H1 (cell line): ENCODE measurements around the gene PDE4C. TPM values are rescaled to one million over a fixed set of nuclear protein-coding genes. Genes with fewer than 3 reads are reported as not detected.

Experiments
- CTCF ChIA-PET: fragments of 300-600 bp; sonication (Branson Sonifier 250); formaldehyde crosslinking; loops from one replicate; lab custom pipeline; 2021; ENCODE audit not compliant: partially characterized antibody; lab: Charles Lee
- POLR2A ChIA-PET: fragments of 300-600 bp; sonication (Branson Sonifier 250); formaldehyde crosslinking; loops from one replicate; lab custom pipeline; 2021; ENCODE audit warnings: inconsistent platforms; ENCODE audit not compliant: partially characterized antibody; lab: Charles Lee
- DNase-seq, 2 experiments: peaks; one replicate each; pipeline versions ENCODE4 v3.0.0 to v3.0.0-alpha.2; 2010 to 2022; ENCODE audit warnings: low spot score in 2 of 2, low read depth in 1 of 2, mixed read lengths in 1 of 2
- FAIRE-seq: peaks from 2 replicates; lab custom pipeline; 2011; peaks lifted over from hg19 to GRCh38; lab: Jason Lieb, UNC
- H2AFZ ChIP-seq: 2 replicates; pipeline ENCODE4 v1.8.1; 2012; ENCODE audit warnings: low read length, inconsistent platforms
- H2AK5ac ChIP-seq: 2 replicates; pipeline ENCODE4 v1.6.1; 2013; ENCODE audit warnings: low read depth, low read length
- H2BK120ac ChIP-seq: replicated peaks from 2 replicates; pipeline ENCODE3; 2013; ENCODE audit warnings: low read depth, low read length, inconsistent platforms
- H2BK12ac ChIP-seq: 2 replicates; pipeline ENCODE4 v1.6.1; 2013; ENCODE audit warnings: low read depth, low read length
- H2BK15ac ChIP-seq: 2 replicates; pipeline ENCODE4 v1.6.1; 2013; ENCODE audit warnings: low read length
- H2BK20ac ChIP-seq: 2 replicates; pipeline ENCODE4 v1.6.1; 2013; ENCODE audit warnings: low read length
- H2BK5ac ChIP-seq: 2 replicates; pipeline ENCODE4 v1.6.1; 2013; ENCODE audit warnings: low read depth, low read length
- H3K14ac ChIP-seq: 2 replicates; pipeline ENCODE4 v1.6.1; 2013; ENCODE audit warnings: inconsistent platforms; ENCODE audit not compliant: insufficient read length
- H3K18ac ChIP-seq: 2 replicates; pipeline ENCODE4 v1.6.1; 2013; ENCODE audit warnings: low read length; ENCODE audit errors: extremely low read depth
- H3K23ac ChIP-seq: 2 replicates; pipeline ENCODE4 v1.6.1; 2013; ENCODE audit warnings: inconsistent platforms; ENCODE audit not compliant: insufficient read length
- H3K23me2 ChIP-seq: 2 replicates; pipeline ENCODE4 v1.6.1; 2013; ENCODE audit warnings: low read depth, low read length
- H3K27ac ChIP-seq: 2 replicates; pipeline ENCODE4 v1.6.1; 2011; ENCODE audit warnings: low read depth, low read length, inconsistent platforms
- H3K27me3 ChIP-seq, 4 experiments: replicated peaks in 1 of 4; 1 replicate in 1 of 4; 2 replicates in 3 of 4; pipeline versions ENCODE4 v1.6.1 to v1.8.1; 2011 to 2013; ENCODE audit warnings: low read length in 3 of 4, mild to moderate bottlenecking in 3 of 4, inconsistent platforms in 2 of 4, mixed read lengths in 2 of 4, moderate library complexity in 1 of 4; ENCODE audit not compliant: control insufficient read depth in 3 of 4, insufficient read depth in 3 of 4; ENCODE audit errors: extremely low read depth in 1 of 4
- H3K36me3 ChIP-seq, 4 experiments: 2 replicates each; pipeline versions ENCODE4 v1.6.1 to v1.8.1; 2011 to 2013; ENCODE audit warnings: mild to moderate bottlenecking in 4 of 4, low read length in 3 of 4, moderate library complexity in 2 of 4, control low read depth in 1 of 4, inconsistent platforms in 1 of 4; ENCODE audit not compliant: insufficient read depth in 4 of 4, control insufficient read depth in 2 of 4
- H3K4ac ChIP-seq: replicated peaks from 2 replicates; pipeline ENCODE3; 2013; ENCODE audit warnings: low read length, low read depth, mixed read lengths, inconsistent platforms; ENCODE audit not compliant: insufficient read length
- H3K4me1 ChIP-seq, 4 experiments: replicated peaks in 1 of 4; 1 replicate in 1 of 4; 2 replicates in 3 of 4; pipeline versions ENCODE4 v1.6.1 to v1.8.1; 2011 to 2013; ENCODE audit warnings: low read length in 3 of 4, inconsistent platforms in 2 of 4, mixed read lengths in 1 of 4; ENCODE audit not compliant: insufficient read depth in 4 of 4, control insufficient read depth in 3 of 4
- H3K4me2 ChIP-seq, 2 experiments: 2 replicates each; pipeline versions ENCODE4 v1.6.1 to v1.8.1; 2011 to 2013; ENCODE audit warnings: low read depth in 2 of 2, low read length in 2 of 2, control low read depth in 1 of 2, inconsistent platforms in 1 of 2, mild to moderate bottlenecking in 1 of 2; ENCODE audit not compliant: insufficient read depth in 1 of 2
- H3K4me3 ChIP-seq, 4 experiments: fragments of 200-600, 300-600 bp in 1 of 4; sonication (generic), shearing (Covaris generic), sonication (Bioruptor Twin) in 1 of 4; 2 replicates each; pipeline versions ENCODE4 v1.5.1 to v1.8.1; 2011 to 2016; ENCODE audit warnings: low read length in 4 of 4, low read depth in 3 of 4, control low read depth in 2 of 4, inconsistent platforms in 2 of 4, mild to moderate bottlenecking in 2 of 4, mixed read lengths in 1 of 4, moderate library complexity in 1 of 4; ENCODE audit not compliant: insufficient read depth in 2 of 4; ENCODE audit errors: extremely low read depth in 1 of 4
- H3K56ac ChIP-seq: replicated peaks from 2 replicates; pipeline ENCODE3; 2013; ENCODE audit warnings: low read depth, mild to moderate bottlenecking, mixed read lengths, low read length, inconsistent platforms; ENCODE audit not compliant: insufficient read length
- H3K79me1 ChIP-seq: 2 replicates; pipeline ENCODE4 v1.6.1; 2013; ENCODE audit warnings: low read depth, low read length, control low read depth
- H3K79me2 ChIP-seq, 2 experiments: 2 replicates each; pipeline versions ENCODE4 v1.6.1 to v1.8.1; 2012 to 2013; ENCODE audit warnings: low read length in 2 of 2, mild to moderate bottlenecking in 2 of 2, inconsistent platforms in 1 of 2; ENCODE audit not compliant: insufficient read depth in 2 of 2, control insufficient read depth in 1 of 2
- H3K9ac ChIP-seq, 4 experiments: replicated peaks in 1 of 4; 1 replicate in 1 of 4; 2 replicates in 3 of 4; pipeline versions ENCODE4 v1.6.1 to v1.8.1; 2011 to 2013; ENCODE audit warnings: low read depth in 3 of 4, low read length in 3 of 4, control low read depth in 2 of 4, mild to moderate bottlenecking in 2 of 4, moderate library complexity in 2 of 4, inconsistent platforms in 1 of 4; ENCODE audit errors: extremely low read depth in 1 of 4
- H3K9me3 ChIP-seq, 2 experiments: 2 replicates each; pipeline versions ENCODE4 v1.6.1 to v1.8.1; 2012 to 2013; ENCODE audit warnings: mild to moderate bottlenecking in 2 of 2, moderate library complexity in 2 of 2, control low read depth in 1 of 2, inconsistent platforms in 1 of 2, low read depth in 1 of 2, low read length in 1 of 2, mixed read lengths in 1 of 2; ENCODE audit not compliant: insufficient read depth in 2 of 2
- H4K20me1 ChIP-seq, 2 experiments: replicated peaks in 1 of 2; 2 replicates each; pipeline versions ENCODE3 to v1.8.1; 2011 to 2013; ENCODE audit warnings: inconsistent platforms in 2 of 2, low read length in 2 of 2, mild to moderate bottlenecking in 1 of 2; ENCODE audit not compliant: insufficient read depth in 2 of 2, control insufficient read depth in 1 of 2
- H4K5ac ChIP-seq: 2 replicates; pipeline ENCODE4 v1.6.1; 2013; ENCODE audit warnings: low read length, low read depth, mixed read lengths, inconsistent platforms; ENCODE audit not compliant: insufficient read length
- H4K8ac ChIP-seq: 2 replicates; pipeline ENCODE4 v1.8.0; 2013; ENCODE audit warnings: mild to moderate bottlenecking, moderate library complexity, low read length, inconsistent platforms; ENCODE audit not compliant: insufficient read depth; ENCODE audit errors: extremely low read depth
- H4K91ac ChIP-seq: replicated peaks from 2 replicates; pipeline ENCODE3; 2013; ENCODE audit warnings: low read length, mixed read lengths, inconsistent platforms; ENCODE audit not compliant: insufficient read length
- ASH2L ChIP-seq: fragments of 200-600, 300-600 bp; sonication (generic); IDR thresholded peaks from one replicate; pipeline ENCODE4 v1.7.1; 2017; ENCODE audit warnings: low read length
- CHD1 ChIP-seq: IDR thresholded peaks from 2 replicates; pipeline ENCODE4 v1.6.1; 2012; ENCODE audit warnings: low read depth, low read length, improper control_type of control experiment
- CREB1 ChIP-seq: IDR thresholded peaks from 2 replicates; pipeline ENCODE4 v1.6.1; 2012; ENCODE audit warnings: inconsistent platforms
- CTBP2 ChIP-seq: IDR thresholded peaks from 2 replicates; pipeline ENCODE4 v1.7.0; 2011; ENCODE audit warnings: borderline replicate concordance, mild to moderate bottlenecking, moderate library complexity, mixed read lengths, low read length; ENCODE audit not compliant: insufficient read depth, insufficient read length
- E2F6 ChIP-seq: IDR thresholded peaks from 2 replicates; pipeline ENCODE4 v1.6.1; 2012; ENCODE audit warnings: inconsistent platforms
- HDAC2 ChIP-seq, 2 experiments: fragments of 300-600 bp in 1 of 2; sonication (generic) in 1 of 2; IDR thresholded peaks; 2 replicates each; pipeline ENCODE4 v1.6.1; 2011 to 2012; ENCODE audit warnings: low read depth in 2 of 2, low read length in 2 of 2, mild to moderate bottlenecking in 2 of 2, moderate library complexity in 2 of 2, borderline replicate concordance in 1 of 2, inconsistent platforms in 1 of 2
- KDM4A ChIP-seq: IDR thresholded peaks from one replicate; pipeline ENCODE4 v1.7.1; 2012; ENCODE audit warnings: low read depth, mild to moderate bottlenecking, moderate library complexity, low read length, inconsistent platforms; ENCODE audit not compliant: severe bottlenecking
- NANOG ChIP-seq: IDR thresholded peaks from 2 replicates; pipeline ENCODE4 v1.6.1; 2011; ENCODE audit warnings: low read length, low read depth, mild to moderate bottlenecking, inconsistent platforms; ENCODE audit not compliant: insufficient read depth, poor library complexity, severe bottlenecking
- POLR2AphosphoS5 ChIP-seq: IDR thresholded peaks from 2 replicates; pipeline ENCODE4 v1.6.1; 2011; ENCODE audit warnings: low read depth, low read length
- RXRA ChIP-seq: IDR thresholded peaks from 2 replicates; pipeline ENCODE4 v1.6.1; 2011; ENCODE audit warnings: low read depth, mild to moderate bottlenecking, low read length, moderate library complexity; ENCODE audit not compliant: insufficient read depth
- SAP30 ChIP-seq: fragments of 300-600 bp; sonication (generic); IDR thresholded peaks from 2 replicates; pipeline ENCODE4 v1.7.1; 2012; ENCODE audit warnings: low read length, moderate library complexity, mild to moderate bottlenecking, inconsistent platforms; ENCODE audit not compliant: insufficient read depth, insufficient replicate concordance
- SIRT6 ChIP-seq: IDR thresholded peaks from one replicate; pipeline ENCODE4 v1.7.1; 2012; ENCODE audit warnings: low read length, inconsistent platforms
- SP1 ChIP-seq: IDR thresholded peaks from 2 replicates; pipeline ENCODE4 v1.6.1; 2011; ENCODE audit warnings: low read depth, low read length
- WGBS, 2 experiments: shearing (Covaris generic) in 1 of 2; methylation state at CpG; one replicate each; pipeline versions ENCODE4 v1.1.6 to v1.1.7; 2013 to 2015; ENCODE audit warnings: low lambda C conversion rate in 2 of 2, mixed read lengths in 2 of 2, inconsistent platforms in 1 of 2, low coverage in 1 of 2, missing lambda C conversion rate in 1 of 2; ENCODE audit not compliant: insufficient replicate concordance in 2 of 2, insufficient coverage in 1 of 2, insufficient read length in 1 of 2; ENCODE audit errors: extremely low coverage in 1 of 2, missing lambda C conversion rate in 1 of 2; 5-methylcytosine and 5-hydroxymethylcytosine counted together
- polyA plus RNA-seq, 7 experiments: library from polyadenylated mRNA; depleted of rRNA in 3 of 7; stranded (reverse) in 5 of 7; unstranded in 2 of 7; fragments of >200 nt in 5 of 7; fragments of 200-250 nt in 2 of 7; gene quantifications; 1 replicate in 5 of 7; 2 replicates in 1 of 7; 4 replicates in 1 of 7; pipeline versions ENCODE4 v1.2.1 to v1.2.3, GENCODE V29; 2011 to 2013; ENCODE audit warnings: missing spikeins in 2 of 7, mixed read lengths in 2 of 7
- total RNA-seq: library from RNA; stranded (reverse); fragmentation: NEBNext Ultra II Directional; extraction: Animal tissue kit (Norgen Biotek cat#: 25700); gene quantifications from 2 replicates; pipeline ENCODE4 v1.2.1, GENCODE V29; 2021

The PDE4C gene
- total and polyA plus RNA-seq, 2 of the 8 experiments (the other 6 are each of a cell fraction or from before 2014, with no cell fraction given): 2.7 to 3.1 TPM

- H3K27ac ChIP-seq: no peak overlapping the region
- TF ChIP-seq CHD1: no peak
- TF ChIP-seq RXRA: no peak
- TF ChIP-seq SIRT6: no peak
- TF ChIP-seq POLR2AphosphoS5: no peak
- TF ChIP-seq E2F6: no peak
- TF ChIP-seq SP1: no peak
- no peak for TF ChIP-seq CTBP2
- TF ChIP-seq NANOG: no peak
- no peak for TF ChIP-seq ASH2L
- TF ChIP-seq CREB1: no peak
- TF ChIP-seq SAP30: no peak
- no peak for TF ChIP-seq HDAC2 (IDR thresholded peaks at IDR 0.05; ENCODE audit: borderline replicate concordance in 1 of 2, low read depth in 2 of 2, low read length in 2 of 2)
- TF ChIP-seq KDM4A: no peak
Measured at GRCh38 chr19:18253716-18254115, 27.5 kb upstream of the PDE4C start.

More at GRCh38 chr19:18253716-18254115, 27.5 kb upstream of the PDE4C start:
- Histone ChIP-seq H3K23me2 (no peaks in the 10 kb centered on the region), H3K79me2 (no peaks in the 10 kb centered on the region), H3K4me1 (peaks cover 5 to 16% (median 11%) of the 10 kb centered on the region in 4 experiments), H2AFZ (no peak overlapping the region), H3K14ac (no peak overlapping the region), H3K4me3 (no peak overlapping the region), H4K20me1 (no peaks in the 10 kb centered on the region), H3K18ac (no peak overlapping the region; the same call in 1 of the 2 replicates), H4K8ac (no peak overlapping the region), H3K23ac (no peak overlapping the region), H2BK5ac (no peak overlapping the region), H4K5ac (no peak overlapping the region), H3K4me2 (no peak overlapping the region; a peak in 1 of 4 replicates), H3K79me1 (no peaks in the 10 kb centered on the region), H3K9ac (no peak overlapping the region), H2BK12ac (0 out of 2 replicates have a peak overlapping the region, but pooled peaks have one; percentile 68), H3K4ac (peak overlapping the region; percentile 14), H4K91ac (peak overlapping the region; percentile 84), H2BK15ac (0 out of 2 replicates have a peak overlapping the region, but pooled peaks have one; percentile 55), H2BK20ac (peak overlapping the region; percentile 51; the same call in 1 of the 2 replicates), H2BK120ac (no peak overlapping the region), H3K36me3 (no peaks in the 10 kb centered on the region), H3K56ac (no peak overlapping the region), H3K27me3 (peaks cover 0 to 3% (median 0%) of the 10 kb centered on the region in 4 experiments; a peak in 3 of 7 replicates), H3K9me3 (no peaks in the 10 kb centered on the region), H2AK5ac (no peak overlapping the region)
- ChIA-PET CTCF (interaction anchor here (0.6 to 18.7 kb wide), 27 partner anchors 11 to 316 kb away, joined by 3 to 305 read pairs (median 6); partner anchors contain the start of genes IQCN, JUND, PDE4C and RAB3A), POLR2A (interaction anchor here (0.5 to 7.4 kb wide), 9 partner anchors 11 to 68 kb away, joined by 3 to 65 read pairs (median 4); partner anchors contain the start of genes IQCN, JUND, MPV17L2 and RAB3A)
- FAIRE-seq (no peak), DNase-seq (no peak)
- WGBS, 2 experiments: 71% methylated on average over 5 of the region's 5 CpGs; no CpG with 5 or more reads in 1 of the 2 experiments
